A673 (cell line): Measurements from ENCODE around the gene CPA2.

Experiments
- EZH2 ChIP-seq: fragments of 200-600 bp; sonication (generic); IDR thresholded peaks from 2 replicates; pipeline ENCODE4 v1.6.1; 2017; ENCODE audit warnings: borderline replicate concordance, low read depth, mild to moderate bottlenecking, mixed read lengths, antibody characterized with exemption, low read length; ENCODE audit not compliant: poor library complexity, severe bottlenecking
- TF ChIP-seq, protein P1 (sequence below): fragments of 300-800, 200-600 bp; sonication (generic); conservative IDR thresholded peaks from 2 replicates; pipeline ENCODE4 v1.5.1; 2017; ENCODE audit warnings: low read depth, mild to moderate bottlenecking, antibody characterized with exemption, low read length, moderate library complexity, mixed read lengths

DNA sequence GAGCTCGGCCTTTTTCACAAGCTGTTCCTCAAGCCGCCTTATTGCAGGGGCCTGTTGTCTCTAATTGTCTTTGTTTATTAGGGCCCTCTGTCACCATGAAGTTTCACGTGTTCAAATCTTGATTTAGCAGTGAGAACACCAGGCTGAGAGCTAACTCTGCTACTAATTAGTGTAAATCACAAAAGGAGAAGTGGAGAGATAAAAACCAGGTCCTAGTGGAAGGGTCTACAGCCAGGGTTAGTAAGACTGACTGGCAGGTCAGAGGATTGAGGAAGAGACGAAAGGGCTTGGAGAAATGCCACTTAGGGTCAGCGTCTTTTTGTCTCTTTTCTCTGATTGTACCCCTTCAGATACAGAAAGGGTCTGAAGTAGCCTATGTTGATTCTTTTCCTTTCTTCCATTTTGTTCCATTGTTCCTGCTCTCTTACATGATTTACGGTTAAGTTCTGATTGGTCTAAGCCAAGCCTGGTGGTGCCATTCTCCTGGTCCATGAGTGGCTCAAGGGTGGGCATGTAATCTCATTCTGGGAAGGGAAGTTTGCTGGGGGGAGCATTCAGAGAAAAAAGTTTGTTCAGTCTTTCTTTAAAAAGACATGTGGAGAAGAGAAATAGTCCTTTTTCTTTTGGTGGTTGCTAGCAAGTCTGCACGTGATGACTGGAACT, 37.7 kb upstream of the CPA2 start:
- TF ChIP-seq, protein P1, sequence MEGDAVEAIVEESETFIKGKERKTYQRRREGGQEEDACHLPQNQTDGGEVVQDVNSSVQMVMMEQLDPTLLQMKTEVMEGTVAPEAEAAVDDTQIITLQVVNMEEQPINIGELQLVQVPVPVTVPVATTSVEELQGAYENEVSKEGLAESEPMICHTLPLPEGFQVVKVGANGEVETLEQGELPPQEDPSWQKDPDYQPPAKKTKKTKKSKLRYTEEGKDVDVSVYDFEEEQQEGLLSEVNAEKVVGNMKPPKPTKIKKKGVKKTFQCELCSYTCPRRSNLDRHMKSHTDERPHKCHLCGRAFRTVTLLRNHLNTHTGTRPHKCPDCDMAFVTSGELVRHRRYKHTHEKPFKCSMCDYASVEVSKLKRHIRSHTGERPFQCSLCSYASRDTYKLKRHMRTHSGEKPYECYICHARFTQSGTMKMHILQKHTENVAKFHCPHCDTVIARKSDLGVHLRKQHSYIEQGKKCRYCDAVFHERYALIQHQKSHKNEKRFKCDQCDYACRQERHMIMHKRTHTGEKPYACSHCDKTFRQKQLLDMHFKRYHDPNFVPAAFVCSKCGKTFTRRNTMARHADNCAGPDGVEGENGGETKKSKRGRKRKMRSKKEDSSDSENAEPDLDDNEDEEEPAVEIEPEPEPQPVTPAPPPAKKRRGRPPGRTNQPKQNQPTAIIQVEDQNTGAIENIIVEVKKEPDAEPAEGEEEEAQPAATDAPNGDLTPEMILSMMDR = no peak
- no peak for TF ChIP-seq EZH2
